GM21723 (cell line): Measurements from ENCODE around the gene SLC34A1.
"Not testable (repeated sequence)": the region's sequence is repeated elsewhere in the genome, so short reads cannot be mapped to it uniquely, and the experiment has no call there.

Source experiments
- ATAC-seq: cut with Tn5 transposase; IDR thresholded peaks from one replicate; pipeline ENCODE4 v1.9.1; 2021; ENCODE audit warnings: mild to moderate bottlenecking, moderate library complexity; ENCODE audit not compliant: unreplicated experiment

Gene SLC34A1

GRCh38 chr5:177367981-177368868, 16.0 kb upstream of the SLC34A1 start:
- ATAC-seq: no peak

- no peak for ATAC-seq
Measured at GRCh38 chr5:177368869-177369644, 15.2 kb upstream of the SLC34A1 start.

- ATAC-seq: no peak
Measured at GRCh38 chr5:177369645-177370440, 14.4 kb upstream of the SLC34A1 start.

- ATAC-seq: peak; percentile 49
Measured at GRCh38 chr5:177370488-177371119, 13.6 kb upstream of the SLC34A1 start.

- ATAC-seq: no peak
Measured at GRCh38 chr5:177371120-177372033, 12.9 kb upstream of the SLC34A1 start.

GRCh38 chr5:177372034-177372896, 12.0 kb upstream of the SLC34A1 start:
- no peak for ATAC-seq

GRCh38 chr5:177372910-177373309, 11.3 kb upstream of the SLC34A1 start:
- no peak for ATAC-seq

- ATAC-seq: no peak
Measured at GRCh38 chr5:177373806-177374205, 10.4 kb upstream of the SLC34A1 start.

GRCh38 chr5:177374211-177374610, 10.0 kb upstream of the SLC34A1 start:
- ATAC-seq: no peak

- not testable (repeated sequence) for ATAC-seq
Measured at GRCh38 chr5:177375516-177375915, 8.7 kb upstream of the SLC34A1 start.

- ATAC-seq: no peak
Measured at GRCh38 chr5:177376107-177376506, 8.1 kb upstream of the SLC34A1 start.

- no peak for ATAC-seq
Measured at GRCh38 chr5:177377851-177378776, 6.1 kb upstream of the SLC34A1 start.

GRCh38 chr5:177378884-177379883, 5.0 kb upstream of the SLC34A1 start:
- no peak for ATAC-seq

GRCh38 chr5:177380805-177381126, 3.5 kb upstream of the SLC34A1 start:
- ATAC-seq: no peak

GRCh38 chr5:177382423-177383029, 1.7 kb upstream of the SLC34A1 start:
- ATAC-seq: no peak

GRCh38 chr5:177383181-177383580, 1.1 kb upstream of the SLC34A1 start:
- ATAC-seq: no peak
